Activated CD4-positive, CD25-positive, alpha-beta regulatory T cell (primary cell): ENCODE measurements around the gene AFTPH.

ENCODE experiments used
- DNase-seq, 4 experiments: peaks; one replicate each; lab custom pipeline; 2025; lab: John Stamatoyannopoulos, UW

The AFTPH gene

GRCh38 chr2:64540615-64541014, 16.5 kb downstream of the AFTPH start:
- DNase-seq = no peak

DNA sequence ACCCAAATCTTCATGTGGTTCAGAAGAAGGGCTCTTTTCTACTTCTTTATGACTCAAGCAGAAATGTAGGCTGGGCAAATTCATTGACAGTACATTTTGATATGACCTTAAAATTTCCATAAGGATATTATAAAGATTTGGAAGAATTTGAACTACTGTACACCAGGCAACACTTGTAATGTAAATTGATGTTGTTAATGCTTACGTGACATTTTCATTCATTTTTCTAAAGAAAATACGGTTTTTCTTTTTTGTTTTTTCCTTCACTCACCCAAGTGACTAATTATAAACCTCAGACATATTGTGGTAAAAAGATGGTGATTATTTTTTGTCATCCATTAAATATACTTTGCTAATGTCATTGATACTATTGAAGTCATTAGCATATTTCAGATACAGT, 17.4 kb downstream of the AFTPH start:
- DNase-seq = no peak

- DNase-seq = no peak
These were observed 18.2 kb downstream of the AFTPH start for GRCh38 chr2:64542071-64543007.

- no peak for DNase-seq
These were observed 19.0 kb downstream of the AFTPH start for GRCh38 chr2:64543008-64543697.

DNA sequence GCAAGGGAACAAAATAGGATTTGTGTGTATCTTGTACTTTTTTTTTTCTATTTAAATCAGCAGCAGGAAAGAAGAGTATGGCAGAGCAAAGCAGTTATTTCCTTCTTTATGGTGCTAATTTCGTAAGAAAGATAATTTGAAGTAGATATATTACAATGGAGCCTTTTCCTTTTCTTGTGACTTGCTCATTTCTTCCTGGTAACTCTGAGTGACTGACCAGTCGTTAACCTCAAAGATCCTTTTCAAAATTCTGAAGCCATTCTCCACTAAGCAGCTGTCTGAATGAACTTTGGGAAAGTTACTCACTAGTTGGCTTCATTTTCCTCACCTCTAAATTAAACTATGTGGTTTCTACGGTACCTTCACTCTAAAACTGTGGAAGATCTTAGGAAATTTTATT, 24.6 kb downstream of the AFTPH start:
- no peak for DNase-seq

DNA sequence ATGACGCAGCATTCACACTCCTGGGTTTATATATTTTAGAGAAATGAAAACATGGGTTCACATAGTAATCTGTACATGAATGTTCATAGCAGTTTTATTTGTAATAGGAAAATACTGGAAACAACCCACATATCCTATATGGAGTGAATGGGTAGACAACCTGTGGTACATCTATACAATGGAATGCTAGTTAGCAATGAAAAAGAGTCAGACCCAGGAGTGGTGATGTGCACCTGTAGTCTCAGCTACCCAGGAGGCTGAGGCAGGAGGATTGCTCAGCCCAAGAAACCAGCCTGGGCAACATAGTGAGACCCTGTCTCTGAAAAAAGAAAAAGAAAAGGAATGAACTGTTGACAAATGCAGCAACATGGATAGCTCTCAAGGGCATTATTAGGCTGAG, 25.9 kb downstream of the AFTPH start:
- no peak for DNase-seq

DNA sequence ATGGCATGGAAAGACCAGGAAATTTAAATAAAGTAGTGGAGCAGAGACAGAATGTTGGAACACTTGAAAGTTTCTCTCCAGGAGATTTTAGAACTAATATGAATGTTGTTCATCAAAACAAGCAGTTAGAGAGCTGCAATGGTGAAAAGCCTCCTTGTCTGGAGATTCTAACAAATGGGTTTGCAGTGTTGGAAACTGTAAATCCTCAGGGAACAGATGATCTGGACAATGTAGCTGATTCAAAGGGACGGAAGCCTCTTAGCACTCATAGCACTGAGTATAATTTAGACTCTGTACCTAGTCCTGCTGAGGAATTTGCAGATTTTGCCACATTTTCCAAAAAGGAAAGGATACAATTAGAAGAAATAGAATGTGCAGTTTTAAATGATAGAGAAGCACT, 27.7 kb downstream of the AFTPH start:
- DNase-seq = no peak

DNA sequence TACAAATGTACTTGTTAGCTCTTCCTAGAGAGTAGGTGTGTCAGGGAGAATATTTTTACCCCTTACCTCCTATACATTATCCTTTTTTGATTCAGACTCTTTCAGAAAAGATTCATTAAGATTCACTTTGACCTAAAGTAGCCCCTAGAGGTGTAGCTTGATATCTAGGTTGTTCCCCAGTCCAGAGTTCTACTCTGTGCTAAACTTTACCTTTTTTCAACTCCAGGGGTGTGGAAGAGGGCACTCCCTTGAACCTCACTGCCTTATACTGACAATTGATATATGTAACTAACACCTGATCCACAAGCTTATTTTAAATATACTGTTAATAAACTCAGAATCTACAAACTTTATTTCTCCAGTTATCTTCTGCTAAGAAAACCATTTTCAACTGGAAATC, 30.0 kb downstream of the AFTPH start:
- DNase-seq = no peak

DNA sequence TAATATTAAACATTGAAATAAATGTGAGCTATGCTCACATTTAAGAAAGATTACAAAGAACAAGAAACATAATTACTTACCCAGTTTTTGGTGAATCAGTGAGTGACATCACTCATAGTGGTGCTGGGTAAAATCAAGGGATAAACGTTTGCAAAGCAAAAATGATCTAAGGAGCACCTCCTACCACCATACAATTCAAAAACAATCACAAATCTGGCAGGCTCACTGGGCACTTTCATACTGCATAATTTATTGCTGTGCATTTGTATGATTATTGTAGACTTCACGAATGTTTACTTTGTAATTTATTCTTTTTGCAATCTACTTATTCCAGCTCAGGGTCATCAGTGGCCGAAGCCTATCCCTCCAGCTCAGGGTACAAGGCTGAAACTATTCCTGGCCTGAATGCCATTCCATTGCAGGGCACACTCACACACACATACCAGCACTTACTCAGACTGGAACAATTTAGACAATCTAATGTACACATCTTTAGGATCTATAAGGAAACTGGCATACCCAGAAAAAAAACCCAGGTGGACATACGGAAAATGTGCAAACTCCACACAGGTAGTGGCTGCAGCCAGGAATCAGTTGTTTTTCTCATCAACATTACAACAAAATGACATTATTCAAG, 34.4 kb downstream of the AFTPH start:
- no peak for DNase-seq

DNA sequence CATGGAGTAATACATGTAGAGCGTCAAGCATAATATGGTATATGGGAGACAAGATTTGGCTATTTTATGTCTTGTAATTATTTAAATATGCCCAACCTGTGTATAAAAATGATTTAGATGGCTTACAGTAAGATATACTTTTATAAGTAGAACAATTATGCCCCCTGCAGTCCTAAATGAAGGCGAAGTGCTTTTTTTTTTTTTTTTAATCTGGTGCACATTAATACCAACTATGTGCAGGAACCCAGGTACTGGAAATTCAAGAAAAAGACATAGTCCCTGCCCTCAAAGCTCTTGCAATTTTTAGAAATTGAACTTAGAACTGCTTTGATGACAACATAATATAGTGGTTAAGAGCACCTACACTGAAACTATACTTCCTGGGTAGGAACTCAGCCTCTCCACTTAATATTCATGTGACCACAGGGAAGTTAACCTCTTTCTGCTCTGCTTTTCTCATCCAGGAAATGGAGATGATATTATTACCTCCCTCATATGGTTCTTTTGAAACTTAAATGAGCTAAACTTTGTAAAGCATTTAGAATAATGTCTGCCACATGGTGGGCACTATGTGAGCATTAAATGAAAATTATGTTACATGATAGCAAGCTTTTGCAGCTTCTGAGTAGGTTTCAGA, 38.1 kb downstream of the AFTPH start:
- DNase-seq = no peak

GRCh38 chr2:64563436-64563938, 39.4 kb downstream of the AFTPH start:
- no peak for DNase-seq

- DNase-seq = no peak
These were observed 42.0 kb downstream of the AFTPH start for GRCh38 chr2:64565949-64566710.

- DNase-seq = no peak
These were observed 43.3 kb downstream of the AFTPH start for GRCh38 chr2:64567473-64567872.

DNA sequence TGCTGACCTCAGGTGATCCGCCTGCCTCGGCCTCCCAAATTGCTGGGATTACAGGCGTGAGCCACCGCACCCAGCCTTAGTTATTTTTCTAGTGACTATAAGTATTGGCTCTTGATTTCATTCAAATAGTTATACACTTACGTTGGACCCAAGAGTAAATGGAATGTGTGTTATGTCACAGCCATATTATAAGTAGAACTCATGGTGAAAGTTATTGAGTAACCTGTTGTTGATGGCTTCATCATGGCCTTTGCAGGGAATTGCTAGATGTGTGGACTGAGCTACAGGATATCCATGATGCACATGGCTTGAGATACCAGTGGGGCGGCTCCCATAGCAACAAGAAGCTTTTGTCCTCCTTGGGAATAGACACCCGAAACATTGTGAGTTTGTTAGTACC, 44.7 kb downstream of the AFTPH start:
- DNase-seq = no peak

GRCh38 chr2:64574871-64575270, 50.7 kb downstream of the AFTPH start:
- DNase-seq = no peak

DNA sequence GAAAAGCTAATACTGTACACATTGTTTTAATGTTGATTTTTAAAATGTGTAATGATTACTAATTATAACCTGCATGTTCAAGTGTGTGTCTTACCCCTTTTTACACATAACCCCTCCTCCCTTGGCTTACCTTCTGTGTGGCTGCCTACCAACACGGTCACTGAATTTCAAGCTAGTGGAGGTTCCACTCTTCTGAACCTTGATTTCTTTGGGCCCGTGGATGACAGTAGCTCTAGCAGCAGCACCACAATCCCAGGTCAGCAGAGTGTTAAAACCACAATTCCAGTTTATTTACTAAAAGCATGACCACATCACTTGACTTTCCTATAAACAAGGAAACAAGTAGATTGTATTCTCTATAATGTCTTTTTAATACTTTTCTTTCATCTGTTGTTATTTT, 56.9 kb downstream of the AFTPH start:
- no peak for DNase-seq

DNA sequence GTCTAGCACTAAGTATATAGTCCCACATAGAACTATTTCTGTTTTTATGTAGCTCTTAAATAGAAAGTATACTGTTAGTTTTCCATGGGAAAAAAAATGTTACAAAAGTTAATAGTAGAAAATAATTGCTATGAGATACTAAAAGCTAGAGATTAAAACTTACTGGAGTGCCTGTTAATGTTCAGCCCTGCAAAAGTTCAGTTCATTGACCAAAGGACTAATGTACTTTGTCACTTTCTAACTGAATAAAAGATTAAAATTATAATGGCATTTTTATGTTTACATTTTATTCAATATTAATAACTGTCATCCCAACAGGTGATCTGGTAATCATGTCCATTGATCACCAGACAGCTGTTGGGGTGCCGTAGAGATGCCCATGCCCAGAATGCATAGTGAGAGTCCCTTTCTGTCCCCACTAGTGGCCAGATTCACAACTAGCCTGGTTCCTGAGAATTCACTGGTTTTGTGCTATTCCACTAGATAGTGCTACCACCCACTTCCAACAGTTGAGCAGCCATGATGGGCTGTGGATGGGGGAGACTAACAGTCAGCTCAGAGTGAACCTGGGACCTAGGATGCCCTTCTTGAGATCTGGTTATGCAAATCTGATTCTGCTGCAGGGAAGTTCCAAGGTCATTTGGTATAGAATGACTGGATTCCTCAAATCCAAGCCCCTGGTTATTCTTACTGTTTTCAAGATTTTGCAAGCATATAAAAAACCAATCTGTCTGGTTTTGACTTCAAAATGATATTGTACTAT, 57.8 kb downstream of the AFTPH start:
- no peak for DNase-seq

DNA sequence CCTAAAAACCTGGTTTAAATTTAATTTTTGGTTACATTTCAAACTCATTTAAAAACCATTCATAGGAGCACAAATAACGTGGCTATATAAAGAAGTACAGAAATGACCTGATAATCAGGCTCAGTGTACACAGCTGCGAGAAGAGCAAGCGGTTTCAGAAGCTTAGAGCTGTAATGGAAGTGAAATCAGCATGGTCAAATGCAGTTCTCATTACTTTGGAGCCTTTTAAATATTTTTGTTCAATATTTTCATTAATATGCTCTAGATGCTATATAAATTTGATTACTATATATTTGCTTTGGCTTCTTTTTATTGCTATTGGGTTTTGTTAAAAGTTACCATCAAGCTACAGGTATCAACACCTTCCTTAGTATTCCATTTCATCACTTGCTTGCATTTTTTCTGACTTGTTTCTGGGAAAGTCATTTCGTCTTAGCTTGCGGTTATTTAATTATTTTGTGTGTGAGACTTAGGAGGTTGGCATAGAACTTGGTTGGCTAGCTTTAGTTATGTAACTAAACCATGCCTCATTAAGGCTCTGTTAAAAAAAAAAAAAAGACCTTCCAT, 58.7 kb downstream of the AFTPH start:
- DNase-seq = no peak

DNA sequence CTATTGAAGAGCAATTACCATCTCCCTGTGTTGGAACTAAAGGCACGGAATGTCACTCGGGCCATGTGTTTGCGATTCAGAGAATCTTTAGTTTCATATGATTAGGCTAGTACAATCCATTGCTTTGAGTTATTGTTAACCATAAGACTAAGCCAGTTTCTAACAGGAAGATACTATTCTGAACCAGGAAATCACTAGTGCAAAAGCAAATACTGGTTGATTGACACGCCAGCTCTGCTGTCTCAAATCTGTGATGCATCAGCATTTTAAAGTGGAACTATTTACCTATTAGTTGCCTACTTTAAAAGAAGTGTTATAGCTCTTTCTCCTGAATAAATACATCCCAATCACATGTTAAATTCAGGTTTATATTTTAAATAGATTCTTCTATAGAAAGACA, 61.9 kb downstream of the AFTPH start:
- DNase-seq = no peak

DNA sequence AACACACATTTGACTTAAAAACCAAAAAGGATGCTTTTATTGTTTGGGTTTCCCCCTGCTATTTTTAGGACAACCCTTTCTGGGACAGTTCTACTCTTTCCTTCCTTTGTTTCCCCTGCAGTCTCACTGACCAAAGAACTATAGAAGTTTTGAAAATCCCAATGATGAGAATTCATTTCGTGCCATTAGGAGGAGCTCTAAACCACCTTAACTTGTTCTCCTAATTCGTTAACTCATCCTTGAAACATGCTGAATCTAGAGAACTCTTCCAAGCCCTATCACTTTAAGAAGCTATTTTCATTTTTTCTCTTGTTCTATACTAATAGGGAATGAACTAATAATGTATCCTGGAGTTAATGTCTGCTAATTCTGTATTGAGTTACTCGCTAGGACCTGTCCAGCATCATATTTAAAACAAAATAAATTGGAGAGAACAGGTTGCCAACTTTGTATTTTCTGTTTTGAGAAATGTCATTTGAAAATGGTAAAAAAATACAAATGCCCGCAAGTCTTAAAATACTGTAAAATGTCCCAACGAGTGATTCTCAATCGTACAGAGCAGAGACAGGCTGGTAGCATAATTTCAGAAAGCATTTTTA, 62.9 kb downstream of the AFTPH start:
- DNase-seq = no peak
